EH (cell line): ENCODE results near the gene PKP2.

Source experiments
- DNase-seq: peaks from one replicate; pipeline ENCODE4 v3.0.0-alpha.2; 2015; ENCODE audit warnings: low read depth

PKP2 gene

GRCh38 chr12:32753605-32754004, 143.0 kb downstream of the PKP2 start:
- no peak for DNase-seq

- no peak for DNase-seq
Observed at GRCh38 chr12:32743264-32743663, 153.3 kb downstream of the PKP2 start.

- no peak for DNase-seq
Observed at GRCh38 chr12:32742133-32742532, 154.4 kb downstream of the PKP2 start.
